GM18519 (cell line): ENCODE data around the gene SGPP2.

Experiments used
- ATAC-seq: cut with Tn5 transposase; IDR thresholded peaks from one replicate; pipeline ENCODE4 v1.9.1; 2021; ENCODE audit warnings: mild to moderate bottlenecking, moderate library complexity; ENCODE audit not compliant: unreplicated experiment, low FRiP score

The SGPP2 gene

DNA sequence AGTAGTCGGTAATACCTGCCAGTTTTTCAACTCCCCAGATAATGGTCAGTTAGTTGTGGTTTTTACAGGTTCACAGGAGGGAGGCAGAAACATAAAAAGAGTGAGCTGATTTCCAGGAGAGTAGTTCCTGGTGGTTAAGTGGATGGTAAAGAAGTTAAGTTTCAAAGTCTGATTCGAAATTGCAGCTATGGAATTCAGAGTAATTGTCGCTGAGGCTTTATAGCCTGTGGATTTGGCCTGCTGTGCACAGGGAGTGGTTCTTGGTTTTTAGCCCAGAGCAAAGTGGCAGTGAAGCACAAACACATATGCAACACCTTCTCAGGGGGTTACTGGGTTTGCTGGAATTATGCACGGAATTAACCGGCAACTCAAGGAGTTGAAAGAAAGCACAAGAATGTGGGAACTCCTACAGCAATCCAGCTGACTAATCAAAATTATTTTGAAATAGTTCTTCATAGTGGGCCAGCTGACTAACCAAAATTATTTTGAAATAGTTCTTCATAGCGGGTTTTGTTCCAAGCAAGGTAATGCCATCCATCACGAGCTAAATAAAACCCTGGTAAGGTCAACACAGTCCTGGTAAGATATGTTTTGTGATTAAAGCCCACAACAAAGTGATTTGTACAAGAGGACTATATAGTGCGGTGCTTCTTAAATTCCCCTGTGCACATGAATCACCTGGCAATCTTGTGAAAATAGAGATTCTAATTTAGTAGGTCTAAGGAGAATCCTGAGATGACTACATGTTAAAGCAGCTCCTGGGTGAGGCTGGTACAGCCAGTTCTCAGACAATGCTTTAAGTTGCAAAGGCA, 94.4 kb downstream of the SGPP2 start:
- no peak for ATAC-seq

DNA sequence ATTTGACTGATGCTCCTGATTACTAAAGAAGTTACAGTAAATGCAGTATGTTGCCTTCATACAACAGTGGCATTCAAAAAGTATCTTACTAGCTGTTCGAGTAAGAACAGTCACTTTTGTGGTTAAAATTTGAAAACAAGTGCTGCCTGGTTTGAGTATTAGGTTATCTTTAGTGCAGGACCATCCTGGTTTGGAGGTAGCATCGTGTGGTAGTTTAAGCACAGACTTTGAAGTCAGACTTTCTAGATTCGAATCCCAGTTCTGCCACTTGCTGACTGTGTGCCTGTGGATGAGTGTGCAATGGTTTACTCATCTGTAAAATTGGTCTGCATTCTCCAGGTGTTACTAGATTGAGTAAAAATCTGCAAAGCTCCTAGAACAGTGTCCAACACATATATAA, 96.8 kb downstream of the SGPP2 start:
- ATAC-seq: peak; percentile 77

DNA sequence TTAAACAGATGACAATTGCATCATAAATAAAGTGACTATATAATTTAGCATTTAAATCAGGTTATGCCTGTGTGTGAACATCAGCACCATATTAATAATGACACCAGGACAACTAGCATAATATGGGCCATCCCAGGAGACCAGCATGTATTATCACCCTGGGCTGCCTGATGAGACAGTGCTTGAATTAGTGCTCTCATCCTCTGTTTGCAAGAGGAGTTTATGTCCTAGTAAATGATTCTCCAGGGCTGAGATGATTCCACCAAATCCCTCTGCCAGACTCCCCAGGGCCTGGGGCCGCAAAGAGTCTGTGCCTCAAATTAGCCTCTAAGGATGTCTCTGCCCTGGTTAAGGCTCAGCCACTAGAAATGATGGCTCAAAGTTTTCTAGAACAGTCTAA, 97.7 kb downstream of the SGPP2 start:
- ATAC-seq: no peak

DNA sequence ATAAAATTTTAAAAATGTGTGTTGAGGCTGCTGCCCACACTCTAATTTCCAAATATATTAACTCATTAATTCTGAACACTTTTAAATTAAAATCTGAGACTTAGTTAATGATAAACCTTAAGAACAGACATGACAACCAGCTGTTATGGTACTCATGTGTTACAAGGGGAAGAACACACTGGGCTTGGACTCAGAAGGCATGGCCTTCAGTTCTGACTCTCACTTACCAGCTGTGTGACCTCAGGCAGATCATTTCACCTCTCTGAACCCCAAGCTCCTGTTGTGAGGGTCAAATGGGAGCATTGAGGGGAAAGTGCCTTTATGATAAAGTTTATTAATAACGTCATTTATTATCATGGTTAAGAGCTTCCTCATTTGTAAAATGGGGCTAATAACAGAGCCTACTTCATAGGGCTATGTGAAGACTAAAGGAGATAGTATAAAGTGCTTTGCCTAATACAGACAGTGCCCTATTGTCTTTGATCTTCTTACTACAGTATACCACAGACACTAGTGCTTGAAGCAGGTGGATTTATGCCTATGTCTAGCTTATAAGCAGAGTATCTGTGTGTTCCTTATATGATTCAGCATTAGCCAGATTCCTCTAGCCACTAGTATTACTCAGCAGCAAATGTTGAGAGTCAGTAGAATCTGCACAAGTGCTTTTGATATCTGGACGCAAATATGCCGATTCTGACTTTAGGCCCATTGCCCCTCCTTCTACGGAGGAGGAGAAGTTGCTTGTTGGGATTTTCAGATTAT, 99.6 kb downstream of the SGPP2 start:
- ATAC-seq: no peak

DNA sequence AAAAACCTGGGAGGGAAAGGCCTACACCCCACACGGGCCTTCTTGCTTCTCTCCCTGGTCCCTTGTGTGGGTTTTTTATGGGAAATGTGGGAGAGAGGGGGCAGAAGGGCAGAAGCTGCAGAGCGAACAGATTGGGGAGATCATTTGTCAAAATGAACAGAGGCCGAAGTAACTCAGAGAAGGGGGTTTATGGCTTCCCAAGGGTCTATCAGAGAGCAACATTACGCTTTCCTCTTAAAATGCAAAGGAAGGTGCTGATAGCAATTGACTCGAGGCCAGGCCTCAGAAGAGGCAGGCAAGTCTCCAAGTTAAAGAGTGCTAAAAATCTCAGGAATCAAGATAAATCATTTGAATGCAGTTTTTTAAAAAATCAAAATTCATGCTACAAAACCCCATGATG, 101.5 kb downstream of the SGPP2 start:
- ATAC-seq: no peak

DNA sequence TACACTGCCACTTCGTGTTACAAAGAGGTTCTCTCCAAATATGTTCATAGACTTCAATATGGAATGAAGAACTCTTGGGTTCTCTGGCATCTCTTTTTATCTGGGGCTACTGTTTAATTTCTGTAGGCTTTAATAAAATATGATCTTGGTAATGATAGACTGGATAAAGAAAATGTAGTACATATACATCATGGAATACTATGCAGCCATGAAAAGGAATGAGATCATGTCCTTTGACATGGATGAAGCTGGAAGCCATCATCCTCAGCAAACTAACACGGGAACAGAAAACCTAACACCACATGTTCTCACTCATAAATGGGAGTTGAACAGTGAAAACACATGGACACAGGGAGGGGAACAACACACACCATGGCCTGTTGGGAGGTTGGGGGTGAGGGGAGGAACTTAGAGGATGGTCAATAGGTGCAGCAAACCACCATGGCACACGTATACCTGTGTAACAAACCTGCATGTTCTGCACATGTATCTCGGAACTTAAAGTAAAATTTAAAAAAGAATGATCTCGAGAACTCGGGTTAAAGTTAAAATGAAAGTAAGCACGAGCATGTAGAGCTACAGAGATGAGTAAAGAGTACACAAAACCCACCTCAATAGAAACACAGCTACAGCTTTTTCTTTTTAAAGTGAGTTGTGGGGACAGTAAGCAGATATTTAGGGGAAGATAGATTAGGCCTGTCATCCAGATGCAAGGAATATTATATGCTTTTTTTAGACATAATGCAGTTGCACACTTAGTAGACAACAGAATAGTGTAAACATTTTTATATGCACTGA, 102.3 kb downstream of the SGPP2 start:
- ATAC-seq: no peak

DNA sequence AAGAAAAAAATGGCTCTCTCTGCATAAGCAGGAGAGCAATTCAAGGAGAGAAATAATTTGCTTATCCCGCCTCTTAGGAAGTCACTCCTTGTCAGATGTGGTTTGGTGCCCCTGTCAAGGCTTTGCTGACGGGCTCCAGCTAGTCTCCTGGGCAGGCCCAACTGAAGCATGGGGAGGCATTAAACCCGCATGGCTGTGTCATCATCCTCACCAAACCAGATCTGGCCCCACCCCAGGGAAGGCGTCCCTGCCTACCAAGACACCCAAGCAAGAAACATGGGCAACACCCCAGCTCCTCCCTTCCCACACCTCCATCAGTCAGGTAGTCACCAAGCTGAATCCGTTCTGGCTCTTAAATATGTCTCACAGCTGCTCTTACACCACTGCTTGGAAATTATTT, 108.0 kb downstream of the SGPP2 start:
- no peak for ATAC-seq

DNA sequence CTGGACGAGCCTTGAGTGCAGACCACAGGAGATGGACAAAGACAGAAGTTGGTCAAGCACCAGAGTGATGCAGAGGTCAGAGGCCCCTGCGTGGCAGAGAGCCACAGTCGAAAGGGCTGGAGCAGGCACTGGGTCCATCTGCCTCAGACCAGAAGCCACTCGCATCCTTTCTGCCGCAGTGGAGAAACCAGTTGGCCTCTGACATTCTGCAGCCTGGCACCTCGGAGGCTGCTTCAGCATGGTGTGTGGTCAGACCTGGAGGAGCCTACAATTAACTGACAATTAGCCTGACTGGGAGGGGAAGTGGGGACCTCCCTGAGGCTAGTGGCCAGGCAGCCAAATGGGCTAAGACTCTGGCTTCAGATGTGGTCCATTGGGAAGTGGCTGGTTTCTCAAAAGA, 111.1 kb downstream of the SGPP2 start:
- no peak for ATAC-seq

DNA sequence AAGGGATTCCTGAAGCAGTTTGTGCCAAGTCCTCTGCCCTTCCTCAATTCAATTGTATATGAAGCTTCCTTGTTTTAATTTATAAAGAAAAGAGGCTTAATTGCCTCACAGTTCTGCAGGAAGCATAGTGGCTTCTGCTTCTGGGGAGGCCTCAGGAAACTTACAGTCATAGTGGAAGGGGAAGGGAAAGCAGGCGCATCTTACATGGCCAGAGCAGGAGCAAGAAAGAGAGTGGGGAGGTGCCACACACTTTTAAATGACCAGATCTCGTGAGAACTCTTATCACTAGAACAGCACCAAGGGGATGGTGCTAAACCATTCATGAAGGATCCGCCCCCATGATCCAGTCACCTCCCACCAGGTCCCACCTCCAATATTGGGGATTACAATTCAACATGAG, 114.2 kb downstream of the SGPP2 start:
- ATAC-seq: no peak

DNA sequence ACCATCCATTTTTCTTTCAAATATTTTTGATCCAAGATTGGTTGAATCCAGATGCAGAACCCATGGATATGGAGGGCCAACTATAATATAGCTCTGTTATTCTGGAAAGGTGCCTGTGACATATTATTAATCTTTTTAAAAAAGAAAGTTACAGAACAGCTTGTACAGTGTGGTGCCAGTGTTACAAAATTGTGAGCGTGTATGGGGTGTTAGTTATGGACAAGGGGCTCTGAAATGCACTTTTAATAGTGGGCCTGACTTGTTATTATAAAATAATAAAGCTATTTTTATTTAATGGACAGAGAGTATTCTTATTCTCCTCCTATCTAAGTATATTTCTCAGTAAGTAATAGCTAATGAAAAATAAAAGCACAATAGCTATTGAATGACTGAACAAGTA, 120.3 kb downstream of the SGPP2 start:
- ATAC-seq: no peak

DNA sequence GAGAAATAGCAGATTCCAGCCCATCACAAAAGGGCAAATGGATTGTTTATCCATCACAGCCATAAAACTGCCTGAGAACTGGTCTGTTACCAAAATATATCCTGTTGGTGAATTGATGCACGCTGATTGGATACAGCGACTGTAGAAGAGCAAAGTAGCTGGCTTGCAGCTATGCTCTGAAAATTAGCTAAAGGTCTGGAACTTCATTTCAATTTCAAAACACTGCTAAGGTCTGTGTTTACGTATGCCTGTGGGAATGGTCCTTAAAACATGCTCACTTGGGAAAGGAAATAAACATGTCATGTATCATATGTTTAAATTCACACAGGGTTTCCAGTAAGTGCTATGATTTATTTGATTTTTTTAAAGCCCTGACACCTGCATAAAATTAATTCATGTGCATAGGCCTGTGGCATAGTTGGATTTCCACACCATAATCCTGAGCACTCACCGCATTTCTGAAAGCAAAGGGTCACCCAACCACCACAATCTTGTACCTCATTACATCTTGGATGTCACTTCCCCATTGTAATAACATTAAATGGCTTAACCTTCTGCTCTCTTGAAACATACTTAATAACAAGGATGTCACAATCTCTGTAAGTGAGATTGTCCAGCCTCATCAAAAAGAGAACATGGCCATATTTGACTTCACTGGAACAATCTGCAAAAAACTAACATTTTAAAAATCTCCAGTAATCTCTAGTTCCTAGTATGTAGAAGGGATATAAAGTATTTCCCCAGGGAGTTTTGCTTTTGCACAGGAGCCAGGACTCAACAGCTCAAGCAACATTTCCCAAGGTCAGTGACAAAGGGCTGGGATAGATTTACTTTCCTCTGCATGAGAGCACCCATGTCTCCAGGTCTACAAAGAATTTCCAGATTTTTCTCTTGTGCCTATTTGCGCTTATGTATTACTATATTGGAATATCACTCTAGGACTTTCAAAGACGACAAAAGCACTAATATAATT, 121.8 kb downstream of the SGPP2 start:
- ATAC-seq: no peak

DNA sequence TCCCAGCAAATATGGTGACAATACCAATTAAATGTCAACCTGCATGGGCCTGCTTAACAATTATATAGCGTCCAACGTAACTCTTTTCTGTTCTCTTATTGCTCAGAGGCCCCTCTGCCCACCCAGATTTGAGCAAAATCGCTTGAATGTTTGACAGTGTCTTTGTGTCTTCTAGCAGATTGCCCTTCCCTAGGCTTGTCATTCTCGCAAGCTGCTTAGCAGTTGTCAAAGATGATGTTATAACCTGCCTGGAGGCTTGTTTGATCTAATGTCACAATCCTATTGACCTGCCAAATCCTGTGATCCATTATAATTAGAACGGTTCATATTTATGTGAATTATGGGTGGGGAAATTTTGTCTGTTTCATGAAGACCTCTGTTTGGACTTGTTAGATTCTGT, 122.7 kb downstream of the SGPP2 start:
- no peak for ATAC-seq

DNA sequence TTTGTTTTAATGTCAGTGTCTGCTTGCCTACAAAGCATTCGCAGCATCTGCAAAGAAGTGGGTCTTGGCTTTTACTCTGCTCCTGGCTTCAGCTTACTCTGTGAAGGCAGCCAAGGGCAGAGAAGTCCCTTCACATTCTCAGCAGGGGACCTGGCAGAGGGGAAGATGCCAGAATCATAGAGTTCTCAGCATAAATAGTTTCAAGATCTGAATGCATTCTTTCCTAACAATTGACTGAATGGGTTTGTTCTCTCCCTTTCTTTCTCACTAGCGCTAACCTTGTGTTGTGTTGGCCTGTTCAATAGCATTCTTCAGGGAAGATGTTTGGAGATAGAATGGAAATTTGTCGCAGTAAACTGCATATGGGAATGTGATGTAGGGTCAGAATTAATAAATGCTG, 124.6 kb downstream of the SGPP2 start:
- no peak for ATAC-seq

DNA sequence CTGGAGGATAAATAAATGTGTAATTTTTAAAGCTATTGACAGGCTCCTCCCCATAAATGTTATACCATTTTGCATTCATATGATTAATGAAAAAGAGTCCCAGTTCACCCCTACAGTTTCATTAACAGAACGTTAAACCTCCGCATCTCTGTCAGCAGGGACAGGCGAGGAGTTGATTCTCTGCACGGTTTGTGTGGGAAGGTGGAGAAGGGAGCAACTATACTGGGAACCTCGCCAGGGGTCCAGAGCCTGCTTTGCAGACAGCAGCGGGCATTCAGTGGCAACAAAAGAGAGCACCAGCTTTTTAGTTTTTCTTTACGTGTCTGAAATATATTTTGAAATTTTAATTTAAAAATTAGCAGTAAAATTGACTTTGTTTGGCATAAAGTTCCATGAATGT, 130.2 kb downstream of the SGPP2 start:
- ATAC-seq: no peak

DNA sequence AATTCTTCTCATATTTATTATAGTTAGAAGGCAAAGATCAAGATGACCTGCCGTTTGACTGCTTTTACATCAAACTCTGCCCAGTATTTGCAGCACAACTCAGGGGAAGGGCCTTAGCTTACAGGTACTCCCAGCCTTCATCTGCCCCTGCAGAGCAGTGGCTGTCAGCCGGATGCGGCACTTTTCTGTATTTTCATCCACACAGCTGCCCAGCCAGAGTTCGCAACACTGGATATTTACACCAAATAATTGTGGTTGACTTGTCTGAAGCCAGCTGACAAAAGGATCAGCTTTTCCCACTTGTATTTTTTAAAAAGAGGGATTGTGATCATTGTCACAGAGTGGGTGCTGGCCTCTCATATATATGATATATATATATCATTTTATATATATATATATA, 136.8 kb downstream of the SGPP2 start:
- ATAC-seq: no peak

DNA sequence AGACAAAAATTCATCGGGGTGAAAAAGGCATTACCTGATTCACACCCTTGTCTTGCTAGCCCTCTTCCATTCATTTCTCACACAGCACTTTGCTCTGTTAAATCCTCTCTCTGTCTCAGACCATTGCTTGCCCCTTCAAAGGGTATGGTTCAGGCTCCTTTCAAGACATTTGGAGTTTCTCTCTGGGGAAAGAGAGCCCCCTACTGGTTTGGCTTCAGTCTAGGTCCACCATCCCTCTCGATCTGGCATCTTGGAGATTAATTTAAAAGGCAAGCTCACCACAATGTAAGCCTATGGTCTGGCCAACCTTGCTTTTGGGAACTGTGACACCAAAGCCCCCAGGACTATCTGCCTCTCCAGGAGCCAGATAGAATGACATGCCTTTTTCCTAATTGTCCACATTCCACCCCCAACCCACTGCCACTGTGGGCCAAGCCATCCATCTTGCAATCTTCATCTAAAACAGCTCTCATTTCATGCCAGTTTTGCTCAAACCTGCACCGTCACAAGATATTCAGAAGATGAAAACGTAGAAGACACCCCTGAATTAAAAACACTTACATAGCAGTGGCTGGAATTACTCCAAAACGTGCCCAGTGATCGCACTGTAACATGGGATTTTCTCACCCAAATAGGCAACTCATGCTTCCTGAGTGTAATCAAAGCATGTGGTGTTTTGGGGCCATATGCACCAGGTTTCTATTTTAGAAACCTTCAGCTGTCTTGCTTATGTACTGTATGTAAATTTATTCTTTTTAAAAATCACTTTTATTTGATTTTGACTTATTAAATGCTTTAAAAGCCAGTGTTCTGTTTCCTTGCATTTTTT, 137.7 kb downstream of the SGPP2 start:
- peak; percentile 75 for ATAC-seq

DNA sequence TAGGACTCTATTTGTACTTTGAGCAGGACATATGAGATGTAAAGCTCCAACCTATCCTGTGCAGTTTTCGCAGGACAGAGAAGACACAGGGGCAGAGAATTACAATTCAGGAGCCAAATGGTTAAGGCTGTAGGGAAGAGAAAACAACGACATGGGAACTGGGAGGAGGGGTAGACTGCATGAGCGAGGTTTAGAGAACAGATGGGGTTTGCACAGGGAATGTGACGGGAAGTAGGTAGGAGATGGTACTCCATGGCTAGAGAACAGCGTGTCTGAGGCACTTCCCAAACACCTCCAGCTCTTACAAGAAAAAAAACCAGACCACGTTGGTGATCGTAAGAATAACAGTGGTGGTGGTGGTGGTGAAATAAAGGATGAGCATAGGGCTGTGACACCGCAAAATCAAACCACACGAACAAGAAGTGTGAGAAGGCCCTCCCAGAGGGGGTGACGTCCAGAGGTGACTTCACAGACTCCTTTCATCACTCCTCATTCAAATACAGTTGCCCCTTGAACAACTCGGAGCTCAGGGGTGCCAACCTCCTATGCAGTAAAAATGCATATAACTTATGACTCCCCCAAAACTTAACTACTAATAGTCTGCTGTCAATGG, 138.9 kb downstream of the SGPP2 start:
- ATAC-seq: no peak

DNA sequence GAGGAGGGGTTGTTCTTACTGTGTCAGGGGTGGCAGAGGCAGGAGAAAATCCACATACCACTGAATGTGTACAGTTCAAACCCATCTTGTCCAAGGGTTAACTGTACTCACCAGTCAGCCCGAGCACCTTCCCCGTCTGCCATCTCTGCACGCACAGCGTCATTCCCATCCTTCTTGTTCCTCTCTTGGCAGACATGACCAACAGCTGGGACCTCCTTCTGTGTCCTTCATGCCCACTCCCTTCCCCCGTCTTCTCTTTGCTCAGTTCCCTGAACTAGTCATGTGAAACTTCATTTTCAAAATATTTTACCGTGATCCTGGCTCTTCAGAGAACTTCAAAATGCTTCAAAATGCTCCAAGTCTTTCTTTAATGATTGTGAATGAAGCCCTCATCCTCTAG, 139.6 kb downstream of the SGPP2 start:
- no peak for ATAC-seq

DNA sequence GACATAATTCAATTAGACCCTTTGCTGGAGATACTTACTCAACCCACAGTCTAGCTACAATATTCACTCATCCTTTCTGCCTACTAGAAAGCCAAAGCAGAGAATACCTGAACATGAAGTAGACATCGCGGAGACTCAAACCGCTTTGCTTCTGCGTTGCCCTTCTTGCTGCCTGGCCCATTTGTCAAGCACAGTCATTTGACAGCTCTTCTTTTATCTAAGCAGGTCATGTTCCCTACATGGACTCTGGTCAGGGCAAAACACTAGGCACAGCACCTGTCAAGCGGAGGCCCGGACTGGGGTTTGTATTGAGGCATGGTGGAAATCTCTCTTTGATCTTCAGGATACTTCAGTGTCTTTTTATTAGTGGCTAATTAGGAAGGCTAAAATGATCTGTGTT, 141.9 kb downstream of the SGPP2 start:
- no peak for ATAC-seq
